Skeletal muscle tissue (tissue), 4 donors: Measurements from ENCODE around the gene SPAG9. TPM values are rescaled to one million over a fixed set of nuclear protein-coding genes. Genes with fewer than 3 reads are reported as not detected.

Source experiments
- H3K27ac ChIP-seq: one replicate; pipeline ENCODE4 v1.7.0; 2013; ENCODE audit warnings: mild to moderate bottlenecking, low read depth, low read length, inconsistent platforms
- H3K27me3 ChIP-seq, 3 donors: one replicate each; pipeline ENCODE4 v1.7.0; 2013; ENCODE audit warnings: low read length in 3 of 3; ENCODE audit not compliant: control insufficient read depth in 3 of 3, insufficient read depth in 3 of 3
- H3K36me3 ChIP-seq, 3 donors: one replicate each; pipeline ENCODE4 v1.7.0; 2013; ENCODE audit warnings: low read length in 3 of 3; ENCODE audit not compliant: control insufficient read depth in 3 of 3, insufficient read depth in 3 of 3
- H3K4me1 ChIP-seq, 3 donors: one replicate each; pipeline ENCODE4 v1.7.0; 2013; ENCODE audit warnings: low read length in 3 of 3, mild to moderate bottlenecking in 3 of 3; ENCODE audit not compliant: control insufficient read depth in 3 of 3, insufficient read depth in 3 of 3
- H3K4me3 ChIP-seq, 3 donors: one replicate each; pipeline ENCODE4 v1.7.0; 2013; ENCODE audit warnings: low read length in 3 of 3
- H3K9ac ChIP-seq, 3 donors: one replicate each; pipeline ENCODE4 v1.7.0; 2013; ENCODE audit warnings: low read length in 3 of 3, mild to moderate bottlenecking in 3 of 3, moderate library complexity in 2 of 3, low read depth in 1 of 3
- H3K9me3 ChIP-seq, 3 donors: one replicate each; pipeline ENCODE4 v1.7.0; 2013; ENCODE audit warnings: low read length in 3 of 3; ENCODE audit not compliant: control insufficient read depth in 3 of 3
- total RNA-seq: library from RNA; depleted of rRNA; stranded (reverse); fragments of >200 nt; gene quantifications from one replicate; pipeline ENCODE4 v1.2.3, GENCODE V29; 2014
- donor health status: Osteomylitis.

Gene SPAG9
- total RNA-seq, 1 donor from 2014 or later = 92.9 TPM

GRCh38 chr17:50922721-50923405, 197.8 kb downstream of the SPAG9 start:
- Histone ChIP-seq H3K9ac (no peak overlapping the region), H3K27ac (no peak overlapping the region), H3K4me3 (no peak overlapping the region), H3K27me3 (no peaks in the 10 kb centered on the region), H3K9me3 (no peaks in the 10 kb centered on the region), H3K36me3 (no peaks in the 10 kb centered on the region), H3K4me1 (peaks cover 33 to 55% (median 52%) of the 10 kb centered on the region in 3 donors)

GRCh38 chr17:50922107-50922506, 198.6 kb downstream of the SPAG9 start:
- Histone ChIP-seq H3K27ac (no peak overlapping the region), H3K4me1 (peaks cover 36 to 60% (median 59%) of the 10 kb centered on the region in 3 donors)

GRCh38 chr17:50920891-50921586, 199.6 kb downstream of the SPAG9 start:
- H3K9ac ChIP-seq = peak overlapping the region; percentile 10 to 25 (median 23)
- H3K27me3 ChIP-seq = no peaks in the 10 kb centered on the region
- H3K9me3 ChIP-seq = no peaks in the 10 kb centered on the region
- peaks cover 36 to 62% (median 58%) of the 10 kb centered on the region in 3 donors for H3K4me1 ChIP-seq
- H3K36me3 ChIP-seq = no peaks in the 10 kb centered on the region
- no peak overlapping the region for H3K4me3 ChIP-seq
- no peak overlapping the region for H3K27ac ChIP-seq

More at GRCh38 chr17:50922107-50922506, 198.6 kb downstream of the SPAG9 start:
- no peaks in the 10 kb centered on the region for H3K36me3 ChIP-seq
- H3K9me3 ChIP-seq = no peaks in the 10 kb centered on the region
- H3K4me3 ChIP-seq = no peak overlapping the region
- H3K9ac ChIP-seq = no peak overlapping the region
- H3K27me3 ChIP-seq = no peaks in the 10 kb centered on the region

- Histone ChIP-seq H3K4me1 (peaks cover 26 to 52% (median 48%) of the 10 kb centered on the region in 3 donors), H3K27me3 (no peaks in the 10 kb centered on the region), H3K36me3 (no peaks in the 10 kb centered on the region), H3K9ac (peak overlapping the region in 1 of 3 donors; percentile 50), H3K9me3 (no peaks in the 10 kb centered on the region), H3K4me3 (no peak overlapping the region), H3K27ac (no peak overlapping the region)
Observed at GRCh38 chr17:50920041-50920410, 200.6 kb downstream of the SPAG9 start.

- Histone ChIP-seq H3K9ac (peak overlapping the region in 1 of 3 donors; percentile 50), H3K9me3 (no peaks in the 10 kb centered on the region)
Observed at GRCh38 chr17:50919321-50920040, 201.2 kb downstream of the SPAG9 start.

GRCh38 chr17:50918933-50919296, 201.8 kb downstream of the SPAG9 start:
- H3K4me3 ChIP-seq = no peak overlapping the region
- no peaks in the 10 kb centered on the region for H3K27me3 ChIP-seq
- H3K9me3 ChIP-seq = no peaks in the 10 kb centered on the region
- H3K9ac ChIP-seq = peak overlapping the region in 1 of 3 donors; percentile 50
- H3K4me1 ChIP-seq = peaks cover 23 to 47% (median 40%) of the 10 kb centered on the region in 3 donors
- no peak overlapping the region for H3K27ac ChIP-seq
- H3K36me3 ChIP-seq = no peaks in the 10 kb centered on the region

More at GRCh38 chr17:50919321-50920040, 201.2 kb downstream of the SPAG9 start:
- Histone ChIP-seq H3K4me1 (peaks cover 23 to 50% (median 43%) of the 10 kb centered on the region in 3 donors), H3K36me3 (no peaks in the 10 kb centered on the region), H3K27me3 (no peaks in the 10 kb centered on the region), H3K27ac (peak overlapping the region; percentile 25), H3K4me3 (peak overlapping the region in 1 of 3 donors; percentile 13)

GRCh38 chr17:50918071-50918932, 202.4 kb downstream of the SPAG9 start:
- H3K4me3 ChIP-seq = no peak overlapping the region
- peak overlapping the region in 1 of 3 donors; percentile 45 for H3K9ac ChIP-seq
- H3K36me3 ChIP-seq = no peaks in the 10 kb centered on the region
- H3K9me3 ChIP-seq = no peaks in the 10 kb centered on the region
- no peaks in the 10 kb centered on the region for H3K27me3 ChIP-seq
- peaks cover 23 to 43% (median 40%) of the 10 kb centered on the region in 3 donors for H3K4me1 ChIP-seq
- H3K27ac ChIP-seq = no peak overlapping the region

- no peak overlapping the region for H3K9ac ChIP-seq
- no peak overlapping the region for H3K27ac ChIP-seq
- no peaks in the 10 kb centered on the region for H3K27me3 ChIP-seq
- H3K36me3 ChIP-seq = no peaks in the 10 kb centered on the region
- H3K9me3 ChIP-seq = no peaks in the 10 kb centered on the region
- peaks cover 23 to 41% (median 35%) of the 10 kb centered on the region in 3 donors for H3K4me1 ChIP-seq
- no peak overlapping the region for H3K4me3 ChIP-seq
Observed at GRCh38 chr17:50917418-50917743, 203.3 kb downstream of the SPAG9 start.

- Histone ChIP-seq H3K4me3 (no peak overlapping the region), H3K4me1 (peaks cover 21 to 37% (median 35%) of the 10 kb centered on the region in 3 donors), H3K27me3 (no peaks in the 10 kb centered on the region), H3K9ac (no peak overlapping the region), H3K27ac (no peak overlapping the region), H3K36me3 (no peaks in the 10 kb centered on the region), H3K9me3 (no peaks in the 10 kb centered on the region)
Observed at GRCh38 chr17:50916708-50917417, 203.8 kb downstream of the SPAG9 start.
